DMS114 treated with DMSO at 0.1 percent for 48 hours (cell line): ENCODE results near the gene TMEM191B.
"Not testable (repeated sequence)": the region's sequence is repeated elsewhere in the genome, so short reads cannot be mapped to it uniquely, and the experiment has no call there.

ENCODE experiments used
- DNase-seq: peaks from one replicate; lab custom pipeline; 2025; ENCODE audit not compliant: unreplicated experiment; lab: John Stamatoyannopoulos, UW

Gene TMEM191B

GRCh38 chr22:18527752-18528596 is at the start of gene TMEM191B:
Gene TMEM191B (plus strand): TSS chr22:18527802. CDS start chr22:18527981, 179 bp downstream.
- DNase-seq = not testable (repeated sequence)

GRCh38 chr22:18496227-18496626 is 31.4 kb upstream of the TMEM191B start:
- not testable (repeated sequence) for DNase-seq

- not testable (repeated sequence) for DNase-seq
These were observed 16.3 kb upstream of the TMEM191B start for GRCh38 chr22:18511327-18511726.

DNA sequence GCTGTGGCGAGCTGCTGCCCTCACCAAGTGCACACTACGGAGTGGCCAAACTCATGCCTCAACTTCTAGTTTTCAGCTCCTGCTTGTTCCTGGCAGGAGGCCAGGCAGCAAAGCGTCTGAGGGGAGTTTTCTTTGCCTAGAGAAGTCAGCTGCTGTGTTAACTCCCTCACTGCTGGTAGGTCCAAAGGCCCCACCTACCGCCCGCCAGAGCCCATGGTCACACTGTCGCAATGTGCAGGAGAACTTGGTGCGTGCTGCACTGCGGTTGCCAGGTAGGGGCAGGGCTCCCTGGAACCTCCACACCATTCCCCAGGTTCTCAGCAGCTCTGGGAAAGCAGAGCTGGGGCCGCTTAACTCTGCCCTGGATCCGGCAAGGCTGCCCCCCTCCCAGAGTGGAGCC is 15.2 kb upstream of the TMEM191B start:
- not testable (repeated sequence) for DNase-seq

DNA sequence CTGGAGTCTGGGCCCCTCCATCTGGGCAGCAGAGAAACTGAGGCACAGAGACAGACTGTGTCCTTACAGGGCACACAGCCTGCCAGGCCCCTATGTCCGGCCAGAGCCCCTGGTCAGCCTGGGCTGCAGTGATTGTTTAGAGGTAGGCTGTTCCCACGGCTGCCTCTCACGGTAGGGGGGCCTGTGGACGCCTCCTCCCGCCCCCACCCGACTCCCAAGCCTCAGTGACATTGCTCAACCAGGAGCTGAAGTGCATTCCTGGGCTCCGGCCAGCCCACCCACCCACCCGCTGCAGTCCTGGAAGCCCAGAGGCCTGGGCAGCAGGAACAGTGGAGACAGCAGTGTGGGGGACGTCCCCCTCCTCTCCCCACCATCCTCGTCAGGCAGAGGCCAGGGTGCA is 14.1 kb upstream of the TMEM191B start:
- not testable (repeated sequence) for DNase-seq

GRCh38 chr22:18518061-18518460 is 9.5 kb upstream of the TMEM191B start, which contains the start of gene GGTLC3:
Gene GGTLC3 (minus strand): TSS chr22:18518161. CDS start chr22:18517897, 264 bp downstream.
- DNase-seq = not testable (repeated sequence)

GRCh38 chr22:18522762-18523161 is 4.8 kb upstream of the TMEM191B start:
- not testable (repeated sequence) for DNase-seq

DNA sequence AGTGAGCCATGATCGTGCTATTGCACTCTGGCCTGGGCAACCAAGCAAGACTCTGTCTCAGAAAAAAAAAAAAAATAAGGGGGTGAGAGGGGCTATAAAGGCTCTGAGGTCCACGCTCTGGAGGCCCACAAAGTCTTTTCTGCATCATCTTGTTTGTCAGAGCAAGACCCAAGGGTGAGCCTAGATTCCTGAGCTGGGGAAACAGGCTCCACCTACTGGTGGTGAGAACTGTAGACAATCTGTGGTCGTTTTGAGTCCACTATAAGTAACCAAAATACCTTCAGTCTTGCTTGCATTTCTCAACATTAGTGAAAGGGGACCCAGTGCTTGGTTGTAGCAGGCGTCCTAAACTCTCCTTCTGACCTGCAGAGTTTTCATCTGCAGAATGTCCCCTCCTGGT is 4.3 kb upstream of the TMEM191B start:
- not testable (repeated sequence) for DNase-seq

DNA sequence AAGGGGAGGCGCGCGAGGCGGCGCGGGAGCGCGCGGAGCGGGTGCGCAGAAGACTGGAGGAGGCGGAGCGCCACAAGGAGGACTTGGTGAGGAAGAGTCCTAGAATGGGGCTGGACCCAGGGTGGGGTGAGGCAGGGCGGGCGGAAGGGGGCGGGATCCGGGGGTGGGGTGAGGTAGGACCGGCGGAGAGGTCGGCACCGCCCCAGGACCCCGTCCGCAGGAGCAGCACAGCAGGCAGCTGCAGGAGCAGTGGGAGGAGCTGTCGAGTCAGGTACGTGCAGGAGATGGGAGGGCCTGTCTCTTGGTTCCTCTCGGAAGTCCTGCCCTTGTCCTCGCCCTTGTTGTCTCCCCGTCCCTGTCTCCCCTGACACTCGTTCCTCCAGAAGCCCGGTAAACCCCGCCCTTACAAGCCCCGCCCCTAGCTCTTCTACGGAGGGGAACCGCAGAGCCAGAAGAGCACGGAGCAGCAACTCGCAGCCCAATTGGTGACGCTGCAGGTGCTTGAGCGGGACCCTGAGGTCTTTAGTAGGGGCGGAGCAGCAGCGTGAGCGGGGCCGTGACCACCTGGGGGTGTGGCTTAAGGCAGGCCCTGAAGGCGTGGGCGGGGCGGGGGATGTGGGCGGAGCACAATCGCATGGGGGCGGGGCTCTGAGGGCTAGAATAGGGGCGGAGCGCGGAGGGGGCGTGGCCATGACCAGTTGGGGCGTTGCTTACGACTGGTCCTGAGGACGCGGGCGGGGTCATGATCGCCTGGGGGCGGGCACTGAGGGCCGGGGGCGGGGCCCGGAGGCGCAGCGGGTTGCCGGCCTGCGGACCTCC is 1.2 kb downstream of the TMEM191B start:
- not testable (repeated sequence) for DNase-seq

DNA sequence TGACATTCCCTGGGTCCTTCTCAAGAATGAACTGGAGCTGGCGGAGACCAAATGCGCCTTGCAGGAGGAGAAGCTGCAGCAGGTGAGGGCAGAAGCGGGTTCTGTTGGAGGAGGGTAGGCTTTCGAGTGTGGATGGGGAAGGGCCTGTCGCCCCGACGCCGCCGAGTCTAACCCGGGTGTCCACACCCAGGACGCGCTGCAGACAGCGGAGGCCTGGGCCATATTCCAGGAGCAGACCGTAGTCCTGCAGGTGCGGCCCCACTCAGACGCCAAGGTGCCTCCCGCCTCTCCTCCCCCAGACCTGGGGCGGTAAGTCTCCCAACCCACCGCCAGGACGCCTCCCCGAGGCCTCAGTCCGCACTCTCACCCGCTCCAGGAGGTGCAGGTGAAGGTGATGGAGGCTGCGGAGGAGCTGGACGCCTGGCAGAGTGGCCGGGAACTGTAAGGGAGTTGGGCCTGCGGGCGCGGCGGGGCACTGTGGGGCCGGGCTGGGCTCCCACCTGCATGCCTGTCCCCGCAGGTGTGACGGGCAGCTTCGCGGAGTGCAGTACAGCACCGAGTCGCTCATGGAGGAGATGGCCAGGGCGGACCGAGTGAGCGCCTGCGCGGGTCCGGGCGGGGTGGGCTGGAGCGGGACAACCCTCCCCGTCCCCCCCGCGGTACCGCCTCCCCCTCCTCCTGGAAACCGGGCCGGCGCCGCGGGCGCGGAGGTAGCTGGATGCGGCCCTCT is 2.0 kb downstream of the TMEM191B start:
- not testable (repeated sequence) for DNase-seq

GRCh38 chr22:18533633-18534032 is 6.0 kb downstream of the TMEM191B start:
- not testable (repeated sequence) for DNase-seq

GRCh38 chr22:18534315-18534714 is 6.7 kb downstream of the TMEM191B start:
- not testable (repeated sequence) for DNase-seq

DNA sequence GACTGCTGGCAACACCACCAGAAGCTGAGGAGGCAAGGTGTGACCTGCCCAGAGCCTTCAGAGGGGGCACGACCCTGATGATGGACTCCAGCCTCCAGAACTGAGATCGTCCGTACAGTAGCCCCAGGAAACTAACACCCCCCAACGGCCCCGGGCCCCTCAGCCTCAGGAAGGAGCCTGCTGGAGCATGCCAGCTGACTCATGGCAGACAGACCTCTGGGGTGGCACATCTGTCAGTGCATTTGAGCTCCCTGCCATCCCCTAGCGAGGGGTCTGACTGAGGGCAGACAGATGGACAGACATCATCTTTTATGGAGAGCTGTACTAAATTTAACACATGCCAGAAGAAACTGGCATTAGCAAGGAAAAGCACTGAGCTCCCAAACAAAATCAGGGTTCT is 12.4 kb downstream of the TMEM191B start:
- DNase-seq = not testable (repeated sequence)

DNA sequence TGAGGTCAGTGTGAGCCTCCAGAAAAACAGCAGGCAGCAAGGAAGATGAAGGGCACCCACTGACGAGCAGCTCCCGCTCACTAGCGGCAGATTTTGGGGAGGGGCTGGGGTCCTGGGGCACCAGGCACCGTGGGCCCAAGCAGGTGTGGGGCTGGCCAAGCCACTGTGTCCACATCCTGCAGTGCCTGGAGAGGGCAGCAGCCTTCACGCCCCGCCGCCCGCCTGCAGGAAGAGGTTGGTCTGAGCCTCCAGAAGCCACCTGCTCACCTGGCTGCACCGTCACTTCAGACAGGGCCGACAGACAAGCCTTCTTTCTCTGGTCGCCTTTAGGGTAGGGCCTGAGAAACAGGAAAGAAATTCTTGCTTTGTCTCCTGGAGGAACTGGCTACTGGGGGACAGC is 15.8 kb downstream of the TMEM191B start:
- DNase-seq = not testable (repeated sequence)

- not testable (repeated sequence) for DNase-seq
These were observed 17.0 kb downstream of the TMEM191B start for GRCh38 chr22:18544615-18545014.

- not testable (repeated sequence) for DNase-seq
These were observed 22.0 kb downstream of the TMEM191B start for GRCh38 chr22:18549458-18550179.

DNA sequence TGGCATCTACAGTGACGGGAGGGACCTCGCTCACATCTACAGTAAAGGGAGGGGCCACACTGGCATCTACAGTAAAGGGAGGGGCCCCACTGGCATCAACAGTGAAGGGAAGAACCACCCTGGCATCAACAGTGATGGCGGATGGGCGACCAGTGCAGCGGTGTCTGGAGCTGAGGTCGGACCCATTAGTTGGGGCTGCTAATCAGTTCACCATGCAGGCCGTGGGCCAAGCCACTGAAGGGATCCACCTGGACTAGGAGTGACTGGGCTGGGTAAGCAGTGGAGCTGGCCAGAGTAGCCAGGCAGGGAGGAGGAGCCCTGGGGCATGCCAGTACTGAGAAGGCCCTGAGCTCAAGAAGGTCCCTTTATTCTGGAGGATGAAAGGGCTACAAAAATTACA is 23.4 kb downstream of the TMEM191B start:
- DNase-seq = not testable (repeated sequence)

DNA sequence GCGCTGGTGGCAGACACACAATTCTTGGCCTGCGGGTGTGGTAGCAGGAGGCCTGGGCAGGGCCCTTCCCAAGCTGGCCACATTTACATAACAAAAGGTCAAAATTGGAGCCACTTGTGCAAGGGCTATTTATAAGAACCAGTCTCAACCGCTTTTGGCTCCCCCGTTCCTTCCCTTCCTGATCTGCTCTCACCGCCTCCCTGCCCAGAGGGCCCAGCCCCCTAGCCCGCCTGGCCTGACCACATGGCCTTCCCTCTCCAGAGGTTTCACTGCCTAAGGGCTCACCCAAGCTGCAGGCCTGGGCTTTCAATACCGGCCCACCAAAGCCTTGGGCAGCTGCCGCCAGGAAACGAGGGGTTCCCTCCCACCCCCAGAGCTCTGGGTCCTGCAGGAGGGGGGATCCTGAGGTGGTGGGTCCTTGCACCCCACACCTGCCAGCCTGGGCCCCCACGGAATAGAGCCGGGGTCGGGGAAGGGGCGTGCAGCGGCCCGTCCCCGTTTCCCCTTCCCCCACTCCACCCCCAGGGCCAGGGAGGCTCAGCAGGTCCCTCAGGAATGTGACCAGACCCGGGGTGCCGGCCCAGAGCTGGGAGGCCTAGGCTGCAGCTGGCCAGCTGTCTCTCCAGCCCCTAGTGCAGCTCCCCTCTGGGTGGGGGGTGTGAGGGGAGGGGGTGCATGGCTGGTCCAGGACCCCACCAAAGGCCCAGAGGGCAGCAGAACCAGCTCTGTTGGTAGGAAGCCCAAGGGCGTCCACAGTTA is 25.4 kb downstream of the TMEM191B start:
- not testable (repeated sequence) for DNase-seq
